NB4 (cell line): ENCODE results near the gene LZTFL1.

Source experiments
- DNase-seq: peaks from one replicate; pipeline ENCODE4 v3.0.0; 2010; ENCODE audit warnings: low read depth
- H3K4me3 ChIP-seq: one replicate; pipeline ENCODE4 v1.5.1; 2011; ENCODE audit warnings: mild to moderate bottlenecking, low read depth, low read length, moderate library complexity
- CTCF ChIP-seq: IDR thresholded peaks from one replicate; pipeline ENCODE4 v1.5.1; 2012; ENCODE audit warnings: low read depth, low read length
- MAX ChIP-seq: IDR thresholded peaks from 2 replicates; pipeline ENCODE4 v1.6.1; 2011; ENCODE audit warnings: low read depth, low read length
- MYC ChIP-seq: IDR thresholded peaks from 2 replicates; pipeline ENCODE4 v1.6.1; 2011; ENCODE audit warnings: low read depth, low read length
- POLR2A ChIP-seq: IDR thresholded peaks from 2 replicates; pipeline ENCODE4 v1.6.1; 2011; ENCODE audit warnings: mild to moderate bottlenecking; ENCODE audit not compliant: insufficient read length; ENCODE audit errors: extremely low read depth

The LZTFL1 gene

DNA sequence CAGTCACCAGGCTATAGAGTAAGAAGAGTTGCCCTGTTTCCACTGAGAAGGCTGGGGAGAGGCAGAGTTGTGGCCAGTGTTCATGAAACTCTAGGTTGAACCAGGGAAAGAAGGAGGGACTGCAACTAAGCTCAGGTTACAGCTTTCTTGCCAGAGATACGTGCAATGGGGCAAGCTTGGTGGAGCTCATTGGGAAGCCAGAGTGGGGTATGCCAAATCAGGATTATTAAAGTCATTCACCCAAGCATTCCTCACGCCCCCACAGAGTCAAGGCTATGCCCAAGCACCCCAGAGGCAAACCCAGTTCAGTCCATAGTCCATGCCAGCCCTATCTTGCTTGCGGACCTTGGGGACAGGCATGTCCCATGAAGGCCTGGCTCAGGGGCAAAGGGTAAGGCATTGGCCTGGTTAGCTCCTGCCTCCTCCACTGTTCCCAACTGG, 63.1 kb downstream of the LZTFL1 start:
- no peak for DNase-seq
- TF ChIP-seq MYC (no peak), CTCF (no peak), MAX (no peak), POLR2A (no peak)

GRCh38 chr3:45777746-45778386, 64.1 kb downstream of the LZTFL1 start:
- DNase-seq = no peak
- H3K4me3 ChIP-seq = no peak overlapping the region
- TF ChIP-seq CTCF (no peak), POLR2A (no peak), MYC (no peak), MAX (no peak)

More for the DNA sequence above, 63.1 kb downstream of the LZTFL1 start:
- H3K4me3 ChIP-seq = no peak overlapping the region

DNA sequence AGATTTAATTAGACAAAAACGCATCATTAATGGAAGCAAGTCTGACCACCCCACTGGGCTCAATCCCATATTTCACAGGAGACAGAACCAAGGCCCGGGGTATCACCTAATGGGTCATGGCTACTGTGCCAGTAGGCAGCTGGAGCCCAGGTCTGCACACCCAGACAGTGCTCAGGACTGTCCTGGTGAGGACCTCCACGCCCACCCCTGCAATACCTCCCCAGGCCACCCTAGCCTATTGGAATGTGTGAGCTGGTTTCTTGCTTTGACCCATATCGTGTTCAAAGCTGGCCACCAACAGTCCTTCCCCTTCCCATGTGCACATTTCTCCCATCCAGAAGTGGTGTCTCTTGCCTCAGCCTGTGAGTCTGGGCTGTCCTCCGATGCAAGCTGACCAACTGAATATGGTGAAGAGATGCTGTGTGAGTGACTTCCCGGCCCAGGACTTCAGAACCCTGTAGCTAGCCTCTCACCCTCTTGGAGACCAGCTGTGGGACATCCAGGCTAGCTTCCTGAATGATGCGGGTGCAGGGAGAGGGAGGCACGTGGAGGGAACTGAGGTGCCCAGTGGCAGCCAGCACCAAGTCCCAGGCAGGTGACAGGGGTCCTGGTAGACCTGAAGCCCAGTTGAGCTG, 64.7 kb downstream of the LZTFL1 start:
- no peak overlapping the region for H3K4me3 ChIP-seq
- DNase-seq = no peak
- TF ChIP-seq MAX (no peak), POLR2A (no peak), MYC (no peak), CTCF (no peak)

DNA sequence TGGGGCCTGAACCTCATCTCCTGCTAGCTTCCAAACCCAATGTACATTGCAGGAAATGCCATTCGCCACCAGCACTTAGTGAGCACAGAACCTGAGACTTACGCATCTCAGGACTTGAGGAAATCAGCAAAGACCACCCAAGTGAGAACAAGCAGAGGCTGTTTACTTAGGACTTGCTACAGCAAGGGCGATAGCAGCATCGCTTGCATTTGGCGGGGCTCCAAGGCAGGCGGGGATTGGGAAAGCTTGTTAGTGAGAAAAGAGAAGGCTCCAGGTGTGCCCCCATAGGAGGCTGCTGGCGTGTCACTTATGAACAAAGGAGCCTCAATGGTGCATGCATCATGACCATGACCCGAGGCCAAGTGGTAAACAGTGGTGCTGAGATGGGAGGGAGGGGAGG, 65.3 kb downstream of the LZTFL1 start:
- TF ChIP-seq CTCF (no peak), POLR2A (no peak), MYC (no peak), MAX (no peak)
- H3K4me3 ChIP-seq = no peak overlapping the region
- DNase-seq = no peak

GRCh38 chr3:45776301-45776595, 65.7 kb downstream of the LZTFL1 start:
- TF ChIP-seq MAX (no peak), POLR2A (no peak), CTCF (no peak), MYC (no peak)
- no peak for DNase-seq

More at GRCh38 chr3:45776301-45776595, 65.7 kb downstream of the LZTFL1 start:
- H3K4me3 ChIP-seq = no peak overlapping the region
